Bone marrow (tissue), 2 donors: Measurements from ENCODE around the gene JUP.

Source experiments
- DNase-seq, 2 donors: peaks; one replicate each; lab custom pipeline; 2025; lab: John Stamatoyannopoulos, UW

Gene JUP

DNA sequence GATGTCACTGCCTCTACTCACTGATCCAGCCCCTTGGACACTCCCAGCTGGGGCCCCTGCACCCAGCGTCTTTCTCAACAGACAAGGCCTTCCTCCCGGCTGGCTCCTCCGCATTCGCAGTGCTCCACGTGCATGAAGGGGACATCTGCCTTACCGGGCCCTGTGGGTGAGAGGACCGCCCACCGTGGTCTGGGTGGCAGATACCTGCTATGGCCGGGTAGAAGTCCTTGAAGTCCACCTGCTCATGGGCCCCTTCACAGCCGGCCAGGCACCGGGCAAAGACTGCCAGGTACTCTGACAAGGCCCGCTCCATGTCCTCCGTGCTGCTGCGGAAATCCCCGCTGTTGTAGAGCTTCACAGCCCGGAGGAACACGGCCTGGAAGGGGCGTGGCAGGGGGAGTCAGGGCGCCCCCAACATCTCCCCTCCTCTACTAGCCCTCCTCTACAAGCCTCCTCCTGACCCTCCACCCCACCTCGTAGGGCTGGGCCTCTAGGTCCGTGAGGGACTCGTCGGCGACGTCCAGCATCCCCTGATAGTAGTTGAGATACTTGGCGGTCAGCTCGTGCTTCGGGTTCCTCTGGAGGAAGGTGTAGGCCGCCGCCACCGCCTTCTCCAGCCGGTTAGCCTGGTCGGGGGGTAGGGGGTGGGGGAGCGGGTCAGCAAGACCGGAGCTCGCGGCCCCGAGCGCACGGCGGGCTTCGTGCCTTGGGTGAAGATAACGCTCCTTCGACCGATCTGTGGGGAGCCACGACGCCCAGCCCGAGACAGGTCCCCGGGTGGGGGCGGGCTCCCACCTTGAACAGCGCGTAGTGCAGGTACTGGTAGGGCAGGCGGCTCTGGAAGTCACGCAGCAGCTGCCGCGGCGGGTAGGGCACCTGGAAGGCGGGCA is 24.4 kb upstream of the JUP start:
- no peak for DNase-seq

DNA sequence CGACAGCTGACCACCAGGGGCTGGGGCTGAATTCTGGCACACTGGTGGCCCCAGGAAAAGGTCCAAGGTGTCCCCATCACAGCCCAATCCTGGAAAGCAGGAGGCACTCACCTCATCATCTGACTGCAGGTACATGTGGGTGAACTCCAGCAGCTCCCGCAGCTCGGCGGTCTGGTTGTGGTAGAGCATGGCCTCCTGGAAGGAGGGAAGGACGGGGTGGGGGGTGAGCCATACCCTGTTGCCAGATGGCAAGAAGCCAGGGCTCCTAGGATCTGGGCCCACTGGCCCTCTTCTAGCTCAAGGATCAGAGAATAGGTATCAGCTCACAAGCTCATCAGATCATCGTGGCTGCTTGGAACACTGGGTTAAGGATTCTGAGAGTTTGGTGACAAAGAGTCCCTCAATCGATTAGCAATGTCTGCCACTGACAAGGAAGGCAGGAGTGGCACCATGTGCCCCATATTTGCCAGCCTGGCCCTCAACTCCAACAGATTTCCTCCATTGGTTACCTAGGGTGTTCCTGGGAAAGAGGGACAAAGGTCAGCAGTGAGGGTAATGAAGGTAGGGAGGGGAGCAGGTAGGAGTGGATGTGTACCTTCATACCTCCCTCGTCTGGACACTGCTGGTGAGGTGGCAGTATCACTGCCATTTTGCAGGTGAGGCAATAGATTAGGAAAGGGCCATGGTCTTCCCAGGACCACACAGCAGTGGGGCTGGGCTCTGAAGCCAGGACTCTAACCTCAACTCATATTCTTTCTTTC is 20.4 kb upstream of the JUP start:
- no peak for DNase-seq

DNA sequence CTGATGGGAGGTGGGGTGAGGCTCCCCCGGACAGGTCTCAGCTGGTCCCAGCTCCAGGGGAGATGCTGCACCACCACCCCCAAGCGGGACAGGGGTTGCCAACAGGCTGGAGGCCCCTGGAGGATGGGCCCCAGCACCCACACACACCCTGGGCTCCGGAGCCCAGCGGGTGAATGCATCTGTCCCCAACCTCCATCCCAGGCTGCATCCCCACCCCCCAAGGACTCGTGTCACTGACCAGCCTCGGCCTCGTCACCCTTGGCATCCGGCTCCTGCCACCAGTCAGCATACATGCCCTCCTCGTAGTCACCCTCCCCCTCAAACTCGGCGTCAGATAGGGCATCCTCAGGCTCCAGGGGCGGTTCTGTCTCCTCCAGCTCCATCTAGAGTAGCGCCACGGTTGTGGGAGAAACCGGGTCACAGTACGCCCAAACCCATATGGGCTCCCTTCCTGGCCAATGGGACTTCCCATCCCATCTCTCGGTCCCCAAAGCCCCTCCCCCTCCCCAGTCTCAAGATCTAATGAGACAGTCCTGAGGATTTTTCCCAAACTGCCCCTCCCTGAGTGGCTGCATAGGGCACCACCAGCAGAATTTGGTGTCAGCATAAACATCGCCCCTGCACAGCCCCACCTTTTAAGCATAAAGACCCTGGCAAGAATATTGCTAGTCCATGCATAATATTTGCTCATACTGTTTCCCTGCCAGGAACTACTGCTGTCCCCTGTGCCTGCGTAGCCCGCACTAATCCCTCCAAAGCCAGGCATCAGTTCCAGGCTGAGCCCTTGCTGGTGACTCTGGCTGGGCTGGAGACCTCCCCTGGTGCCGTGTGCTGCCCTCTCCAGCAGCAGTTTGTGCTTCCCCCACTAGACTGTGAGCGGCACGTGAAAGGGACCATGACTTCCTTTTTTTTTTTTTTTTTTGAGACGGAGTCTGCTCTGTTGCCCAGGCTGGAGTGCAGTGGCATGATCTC is 16.8 kb upstream of the JUP start:
- DNase-seq = peak in 1 of 2 donors; percentile 59

- DNase-seq = peak; percentile 49 to 56
These were observed 15.1 kb upstream of the JUP start for GRCh38 chr17:41801374-41802271.

- DNase-seq = no peak
These were observed 14.3 kb upstream of the JUP start for GRCh38 chr17:41800601-41801373.

- DNase-seq = no peak
These were observed 12.9 kb upstream of the JUP start for GRCh38 chr17:41799366-41799765.

DNA sequence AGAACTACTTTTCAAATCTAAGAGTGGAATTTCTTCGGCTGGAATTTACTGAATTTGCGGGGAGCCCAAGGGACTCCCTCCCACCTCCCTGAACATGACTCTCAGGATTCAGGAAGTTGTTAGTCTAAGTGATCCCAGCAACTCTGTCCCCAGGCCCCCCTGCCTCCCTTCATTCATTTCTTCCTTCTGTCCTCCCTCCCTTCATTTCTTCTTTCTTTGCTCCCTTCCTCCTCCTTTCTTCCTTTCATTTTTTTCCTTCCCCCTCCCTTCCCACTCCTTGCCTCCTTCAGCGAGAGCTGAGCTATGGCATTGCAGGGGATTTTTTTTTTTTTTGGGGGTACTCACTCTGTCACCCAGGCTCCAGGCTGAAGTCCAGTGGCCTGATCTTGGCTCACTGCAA is 10.9 kb upstream of the JUP start:
- no peak for DNase-seq

- DNase-seq = no peak
These were observed 9.8 kb upstream of the JUP start for GRCh38 chr17:41796121-41796895.

- no peak for DNase-seq
These were observed 8.0 kb upstream of the JUP start for GRCh38 chr17:41794540-41794975.

- no peak for DNase-seq
These were observed 7.5 kb upstream of the JUP start for GRCh38 chr17:41793784-41794539.

- DNase-seq = peak in 1 of 2 donors; percentile 62
These were observed 6.6 kb upstream of the JUP start for GRCh38 chr17:41792845-41793783.

- DNase-seq = no peak
These were observed 509 bp upstream of the JUP start for GRCh38 chr17:41787021-41787418.

- DNase-seq = no peak
These were observed 668 bp downstream of the JUP start for GRCh38 chr17:41785859-41786226.

- DNase-seq = peak in 1 of 2 donors; percentile 82
These were observed 1.2 kb downstream of the JUP start for GRCh38 chr17:41785091-41785858.

GRCh38 chr17:41784207-41784744 is 2.2 kb downstream of the JUP start:
- DNase-seq = peak in 1 of 2 donors; percentile 74

- no peak for DNase-seq
These were observed 4.4 kb downstream of the JUP start for GRCh38 chr17:41782142-41782541.
